Activated T-cell treated with anti-CD3 and anti-CD28 coated beads, Interleukin-2, amount 50 U/mL, for 4 hours (primary cell): ENCODE results near the gene NMNAT3. TPM values are rescaled to one million over a fixed set of nuclear protein-coding genes. Genes with fewer than 3 reads are reported as not detected.

Experiments used
- ATAC-seq, 2 donors: fragments of 200-7000 bp; cut with Tn5 transposase; one replicate each; pipeline ENCODE4 v1.10.0; 2021
- DNase-seq: peaks from one replicate; pipeline ENCODE4 v3.0.0-alpha.2; 2020
- H3K27me3 Mint-ChIP-seq: one replicate; pipeline ENCODE4 v1.8.0; 2021; ENCODE audit warnings: low read depth, mixed read lengths
- H3K36me3 Mint-ChIP-seq: one replicate; pipeline ENCODE4 v1.8.0; 2022; ENCODE audit warnings: mixed read lengths; ENCODE audit not compliant: insufficient read depth
- H3K4me1 Mint-ChIP-seq: one replicate; pipeline ENCODE4 v1.8.0; 2021; ENCODE audit warnings: low read depth, mixed read lengths
- H3K4me3 Mint-ChIP-seq: one replicate; pipeline ENCODE4 v1.8.0; 2021; ENCODE audit warnings: mild to moderate bottlenecking, moderate library complexity, mixed read lengths
- H3K9me3 Mint-ChIP-seq: one replicate; pipeline ENCODE4 v1.8.0; 2021; ENCODE audit warnings: mixed read lengths
- total RNA-seq, 3 donors: library from RNA; stranded (reverse); gene quantifications; one replicate each; pipeline ENCODE4 v1.2.1, GENCODE V29; 2021

Gene NMNAT3
- total RNA-seq, 3 donors from 2014 or later, result 2.3 to 2.7 (median 2.3) TPM

DNA sequence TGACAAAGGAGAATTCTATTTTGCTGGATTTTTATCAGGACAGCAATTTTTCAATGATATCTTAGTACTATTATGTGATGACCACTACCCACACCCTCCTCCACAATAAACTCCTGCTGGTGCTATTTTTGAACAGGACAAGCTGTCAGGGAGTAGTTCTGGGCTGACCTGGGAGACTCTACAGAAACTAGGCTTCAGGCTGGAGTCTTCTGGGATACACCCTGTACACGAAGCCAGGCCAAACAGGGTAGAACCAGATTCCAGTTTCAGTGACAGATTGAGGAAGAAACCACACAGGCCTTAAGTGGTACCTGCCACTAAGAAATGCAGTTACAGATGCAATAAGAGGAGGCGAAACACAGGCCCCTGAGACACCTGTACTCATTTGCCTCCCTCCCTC lies 12.8 kb downstream of the NMNAT3 start:
- Mint-ChIP-seq H3K4me1 (no peaks in the 10 kb centered on the region), H3K4me3 (no peak overlapping the region), H3K27me3 (no peaks in the 10 kb centered on the region), H3K9me3 (no peaks in the 10 kb centered on the region), H3K36me3 (peaks cover 2% of the 10 kb centered on the region)
- ATAC-seq (no peak), DNase-seq (no peak)

DNA sequence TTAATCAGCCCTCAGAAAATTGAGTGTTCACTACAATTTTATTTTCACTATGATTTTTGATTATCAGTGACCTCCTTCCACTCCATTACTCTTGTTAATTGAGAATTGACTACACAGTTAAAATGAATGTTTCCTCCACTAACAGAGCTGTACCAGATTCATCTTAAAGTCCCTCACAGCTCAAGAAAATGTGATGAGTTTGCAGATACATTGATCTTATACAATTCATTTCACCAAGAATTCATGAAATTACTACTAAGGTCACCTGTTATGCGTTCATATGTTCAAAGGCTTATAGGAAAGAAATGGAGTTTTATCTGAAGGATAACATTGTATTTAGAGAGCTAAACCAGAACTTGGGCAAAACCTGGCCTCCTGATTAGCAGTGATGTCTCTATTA lies 17.5 kb downstream of the NMNAT3 start:
- ATAC-seq (no peak), DNase-seq (no peak)
- Mint-ChIP-seq H3K27me3 (no peaks in the 10 kb centered on the region), H3K4me1 (no peaks in the 10 kb centered on the region), H3K4me3 (no peak overlapping the region), H3K9me3 (no peaks in the 10 kb centered on the region), H3K36me3 (peaks cover 2% of the 10 kb centered on the region)

DNA sequence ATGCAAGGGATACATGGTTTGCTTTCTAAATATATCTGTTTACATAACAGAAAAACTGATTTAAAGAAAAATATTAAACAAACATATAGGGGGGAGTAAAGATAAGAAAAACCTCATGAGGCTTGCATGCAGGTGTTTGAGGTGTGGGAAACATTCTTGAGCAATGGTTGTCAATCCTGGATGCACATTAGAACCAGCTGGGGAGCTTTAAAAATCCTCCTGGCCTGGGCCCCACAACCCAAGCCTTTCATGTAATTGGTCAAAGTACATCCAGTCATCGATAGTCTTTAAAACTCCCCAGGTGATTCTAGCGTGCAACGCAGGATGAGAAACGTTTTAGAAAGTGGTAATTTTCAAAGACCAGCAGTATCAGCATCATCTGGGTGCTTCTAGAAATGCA lies 18.3 kb downstream of the NMNAT3 start:
- H3K4me3 Mint-ChIP-seq, result no peak overlapping the region
- H3K4me1 Mint-ChIP-seq, result no peaks in the 10 kb centered on the region
- H3K27me3 Mint-ChIP-seq, result no peaks in the 10 kb centered on the region
- no peaks in the 10 kb centered on the region for H3K9me3 Mint-ChIP-seq
- DNase-seq (no peak), ATAC-seq (no peak)
- peaks cover 2% of the 10 kb centered on the region for H3K36me3 Mint-ChIP-seq

DNA sequence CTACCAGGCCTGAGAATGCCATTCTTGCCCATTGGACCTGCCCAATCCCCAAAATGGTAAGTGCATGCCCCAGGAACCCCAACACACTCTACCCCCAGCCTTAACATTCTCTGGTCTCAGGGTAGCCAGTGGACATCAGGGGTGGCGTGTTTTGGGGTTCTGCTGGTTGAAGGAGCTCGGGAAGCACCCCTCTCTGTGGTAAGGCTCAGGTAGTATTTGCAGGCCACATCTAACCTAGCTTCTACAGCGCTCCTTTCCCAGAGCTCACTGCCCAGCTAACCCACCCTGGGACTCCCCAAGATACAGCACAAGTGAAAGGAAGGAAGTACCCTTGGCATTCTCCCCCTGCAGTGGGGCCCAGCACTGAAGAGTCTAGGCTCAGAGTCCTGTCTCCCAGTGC lies 19.8 kb downstream of the NMNAT3 start:
- ATAC-seq, result no peak
- Mint-ChIP-seq H3K36me3 (peaks cover 2% of the 10 kb centered on the region), H3K4me3 (no peak overlapping the region), H3K27me3 (no peaks in the 10 kb centered on the region), H3K9me3 (no peaks in the 10 kb centered on the region), H3K4me1 (no peaks in the 10 kb centered on the region)
- DNase-seq, result no peak

DNA sequence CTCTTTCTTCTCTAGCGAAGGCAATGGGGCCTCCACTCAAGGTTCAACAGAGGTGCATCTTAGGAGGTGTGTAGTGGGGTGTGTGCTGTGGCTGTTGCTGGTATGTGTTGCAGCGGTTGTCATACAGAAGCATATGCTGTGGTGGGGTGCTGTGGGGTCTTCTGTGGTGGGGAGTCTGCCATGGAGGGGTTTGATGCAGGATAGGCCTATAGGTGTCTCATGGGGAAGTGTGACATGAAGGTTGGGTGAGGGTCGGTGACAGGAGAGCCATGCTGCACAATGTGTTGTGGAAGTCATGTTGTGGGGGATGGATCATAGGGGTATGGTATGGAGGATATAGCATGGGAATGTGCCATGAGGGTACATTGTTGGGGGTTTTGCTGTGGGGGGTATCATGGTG lies 20.3 kb downstream of the NMNAT3 start:
- no peak for ATAC-seq

DNA sequence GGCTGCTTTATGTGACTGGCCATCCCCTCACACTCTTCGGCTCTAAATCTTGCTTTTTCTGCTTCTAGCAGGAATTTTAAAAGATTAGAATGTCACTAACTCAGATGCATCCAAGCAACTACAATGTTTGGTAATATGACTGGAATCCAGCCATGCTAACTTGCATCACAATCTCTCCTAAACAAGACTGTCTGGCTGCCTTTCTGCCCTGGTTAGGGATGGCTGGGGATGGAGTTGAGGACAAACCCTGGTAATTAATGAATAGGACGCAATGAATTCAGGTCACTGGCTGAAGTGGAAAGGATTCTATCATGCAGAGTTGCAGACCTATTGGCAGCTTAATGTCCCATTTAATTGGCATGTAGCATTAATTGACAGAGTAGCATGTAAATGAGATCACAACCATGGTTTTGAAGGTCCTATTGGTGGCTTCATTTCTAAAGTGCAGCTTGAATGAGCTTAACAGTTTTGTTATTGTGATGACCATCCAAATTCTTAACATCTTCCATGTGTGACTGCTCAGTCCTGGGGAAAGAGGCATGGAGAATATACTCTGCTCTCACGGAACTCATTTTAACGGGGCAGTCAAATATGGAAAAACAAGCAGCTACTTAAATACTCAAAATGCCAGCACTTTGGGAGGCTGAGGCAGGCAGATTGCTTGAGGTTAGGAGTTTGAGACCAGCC lies 21.7 kb downstream of the NMNAT3 start:
- DNase-seq (no peak), ATAC-seq (no peak)
- H3K4me3 Mint-ChIP-seq, result no peak overlapping the region
- no peaks in the 10 kb centered on the region for H3K27me3 Mint-ChIP-seq
- H3K9me3 Mint-ChIP-seq, result no peaks in the 10 kb centered on the region
- no peaks in the 10 kb centered on the region for H3K4me1 Mint-ChIP-seq
- peaks cover 2% of the 10 kb centered on the region for H3K36me3 Mint-ChIP-seq

More for the DNA sequence above, 20.3 kb downstream of the NMNAT3 start:
- Mint-ChIP-seq H3K4me3 (no peak overlapping the region), H3K36me3 (peaks cover 2% of the 10 kb centered on the region), H3K4me1 (no peaks in the 10 kb centered on the region), H3K9me3 (no peaks in the 10 kb centered on the region), H3K27me3 (no peaks in the 10 kb centered on the region)
- no peak for DNase-seq

DNA sequence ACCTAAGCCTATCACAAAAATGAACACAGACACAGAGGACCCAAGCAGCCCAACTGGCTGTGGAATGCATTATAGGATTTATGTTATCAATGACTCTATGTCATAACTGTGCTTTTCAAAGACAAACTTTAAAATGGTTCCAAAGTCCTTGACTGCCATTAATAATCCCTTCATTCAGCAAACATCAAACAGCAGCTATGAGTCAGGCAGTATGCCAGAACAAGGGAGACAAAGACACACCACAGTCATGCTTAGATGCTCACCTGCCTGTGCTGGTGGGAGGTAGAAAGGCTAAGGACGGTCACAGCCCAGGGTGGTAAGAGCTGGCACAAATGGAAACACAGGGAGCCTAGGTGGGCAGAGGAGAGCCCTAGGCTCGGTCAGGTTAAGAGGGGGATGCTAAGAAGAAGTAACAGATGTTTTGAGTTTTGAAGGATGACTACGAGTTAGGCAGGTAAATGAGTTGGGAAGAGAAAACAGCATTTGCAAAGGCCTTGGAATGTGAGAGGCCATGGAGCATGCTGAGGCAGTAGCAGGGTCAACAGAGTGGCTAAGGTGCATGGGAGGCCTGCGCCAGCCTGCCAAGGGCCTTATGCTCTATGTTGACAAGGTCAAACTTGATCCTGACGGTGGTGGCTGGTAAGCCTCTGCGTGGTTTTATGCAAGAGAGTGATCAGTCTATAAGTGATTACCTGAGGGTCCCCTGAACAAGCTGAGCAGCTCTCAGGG lies 23.0 kb downstream of the NMNAT3 start:
- DNase-seq, result no peak
- no peak for ATAC-seq
- H3K9me3 Mint-ChIP-seq, result no peaks in the 10 kb centered on the region
- H3K4me3 Mint-ChIP-seq, result no peak overlapping the region
- H3K27me3 Mint-ChIP-seq, result no peaks in the 10 kb centered on the region
- H3K4me1 Mint-ChIP-seq, result no peaks in the 10 kb centered on the region
- no peaks in the 10 kb centered on the region for H3K36me3 Mint-ChIP-seq

DNA sequence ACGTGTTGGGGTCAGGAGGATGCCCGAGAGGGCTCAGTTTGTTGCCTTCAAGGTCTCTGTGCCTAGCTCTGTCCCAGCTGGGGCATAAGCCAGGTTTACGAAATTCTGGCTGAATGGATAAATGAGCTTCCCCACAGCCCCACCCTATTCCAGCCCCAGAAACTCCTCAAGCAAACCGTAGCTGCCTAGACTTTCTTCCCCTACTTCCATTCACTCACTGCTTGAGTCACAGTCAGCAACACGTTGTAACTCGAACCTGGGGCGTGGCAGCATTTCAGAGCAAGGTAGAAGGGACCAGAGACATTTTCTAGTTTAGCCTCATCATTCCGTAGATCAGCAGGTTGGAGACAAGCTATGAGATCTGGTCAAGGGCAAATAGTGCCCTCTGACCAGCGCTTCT lies 24.2 kb downstream of the NMNAT3 start:
- Mint-ChIP-seq H3K27me3 (no peaks in the 10 kb centered on the region), H3K36me3 (no peaks in the 10 kb centered on the region), H3K9me3 (no peaks in the 10 kb centered on the region), H3K4me1 (no peaks in the 10 kb centered on the region), H3K4me3 (no peak overlapping the region)
- no peak for ATAC-seq
- no peak for DNase-seq

DNA sequence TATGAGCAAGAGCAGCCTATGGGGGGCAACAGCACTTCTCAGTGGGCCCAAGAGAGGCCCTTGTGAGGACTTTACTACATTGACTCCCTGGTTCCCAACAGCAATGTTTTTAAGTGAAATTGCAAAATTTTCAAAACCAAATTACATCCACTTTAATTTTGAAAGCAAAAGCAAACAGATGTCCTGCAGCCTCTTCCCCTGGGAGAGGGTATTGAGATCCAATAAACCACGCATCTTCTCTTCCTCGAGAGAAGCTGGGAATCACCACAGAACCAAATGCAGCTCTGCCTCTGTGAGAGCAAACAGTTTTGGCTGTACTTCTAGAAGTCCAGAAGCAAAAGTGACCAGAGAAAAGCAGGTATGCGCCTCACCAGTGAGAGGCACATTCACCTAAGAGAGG lies 25.2 kb downstream of the NMNAT3 start:
- Mint-ChIP-seq H3K9me3 (no peaks in the 10 kb centered on the region), H3K36me3 (no peaks in the 10 kb centered on the region), H3K4me3 (no peak overlapping the region), H3K4me1 (no peaks in the 10 kb centered on the region), H3K27me3 (no peaks in the 10 kb centered on the region)
- ATAC-seq (no peak), DNase-seq (no peak)

DNA sequence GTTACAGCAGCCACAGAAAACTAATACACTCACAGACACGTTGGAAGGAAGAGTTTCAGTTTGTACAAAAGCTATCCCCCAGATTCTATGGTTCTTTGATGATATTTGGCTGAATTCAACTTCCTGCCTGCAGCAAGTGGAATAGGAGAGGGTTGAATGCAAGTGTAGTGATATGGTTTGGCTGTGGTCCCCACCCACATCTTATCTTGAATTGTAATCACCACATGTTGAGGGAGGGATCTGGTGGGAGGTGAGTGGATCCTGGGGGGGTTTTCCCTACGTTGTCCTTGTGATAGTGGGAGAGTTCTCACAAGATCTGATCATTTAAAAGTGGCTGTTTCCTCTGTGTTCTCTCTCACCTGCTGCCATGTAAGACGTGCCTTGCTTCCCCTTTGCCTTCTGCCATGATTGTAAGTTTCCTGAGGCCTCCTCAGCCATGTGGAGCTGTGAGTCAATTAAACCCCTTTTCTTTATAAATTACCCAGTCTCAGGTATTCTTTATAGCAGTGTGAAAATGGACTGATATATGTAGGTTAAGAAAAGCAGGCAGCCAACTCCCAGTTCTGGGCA lies 29.8 kb downstream of the NMNAT3 start:
- no peak overlapping the region for H3K4me3 Mint-ChIP-seq
- DNase-seq (no peak), ATAC-seq (no peak)
- peaks cover 7% of the 10 kb centered on the region for H3K9me3 Mint-ChIP-seq
- H3K4me1 Mint-ChIP-seq, result peaks cover 3% of the 10 kb centered on the region
- H3K36me3 Mint-ChIP-seq, result no peaks in the 10 kb centered on the region
- H3K27me3 Mint-ChIP-seq, result no peaks in the 10 kb centered on the region

DNA sequence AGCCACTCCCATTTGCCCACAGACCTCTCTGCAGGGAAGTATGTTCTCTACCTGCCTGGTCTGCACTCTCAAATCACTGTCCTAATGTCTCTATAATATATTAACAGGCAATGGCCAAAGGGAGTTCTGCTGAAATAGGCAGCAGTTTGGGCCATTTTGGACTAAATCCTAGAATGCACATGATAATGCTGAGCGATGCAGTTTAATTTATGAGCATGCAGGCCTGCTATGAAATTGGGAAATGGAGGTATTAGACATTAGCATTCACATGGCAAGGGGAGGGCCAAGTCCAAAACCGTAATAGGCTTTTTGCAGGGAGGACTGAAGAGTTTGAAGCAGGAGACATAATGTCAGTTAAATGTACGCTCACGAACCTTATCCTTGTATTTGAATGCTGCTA lies 31.3 kb downstream of the NMNAT3 start:
- H3K27me3 Mint-ChIP-seq, result no peaks in the 10 kb centered on the region
- H3K4me1 Mint-ChIP-seq, result peaks cover 5% of the 10 kb centered on the region
- DNase-seq (no peak), ATAC-seq (no peak)
- no peak overlapping the region for H3K4me3 Mint-ChIP-seq
- H3K9me3 Mint-ChIP-seq, result peaks cover 7% of the 10 kb centered on the region
- no peaks in the 10 kb centered on the region for H3K36me3 Mint-ChIP-seq

DNA sequence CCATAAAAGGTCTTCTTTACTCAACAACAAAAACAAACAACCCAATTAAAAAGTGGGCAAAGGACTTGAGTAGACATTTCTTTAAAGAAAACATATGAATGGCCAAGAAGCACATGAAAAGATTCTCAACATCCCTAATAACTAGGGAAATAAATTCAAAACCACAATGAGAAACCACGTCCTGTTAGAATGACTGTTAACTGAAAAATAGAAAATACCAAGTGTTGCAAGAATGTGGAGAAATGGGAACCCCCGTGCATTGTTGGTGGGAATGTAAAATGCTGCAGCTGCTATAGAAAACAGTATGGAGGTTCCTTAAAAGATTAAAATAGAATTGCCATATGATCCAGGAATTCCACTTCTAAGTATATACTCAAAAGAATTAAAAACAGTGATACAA lies 34.8 kb downstream of the NMNAT3 start:
- Mint-ChIP-seq H3K4me3 (no peak overlapping the region), H3K4me1 (peaks cover 5% of the 10 kb centered on the region), H3K36me3 (no peaks in the 10 kb centered on the region), H3K9me3 (peaks cover 7% of the 10 kb centered on the region), H3K27me3 (no peaks in the 10 kb centered on the region)
- ATAC-seq, result no peak
- no peak for DNase-seq

DNA sequence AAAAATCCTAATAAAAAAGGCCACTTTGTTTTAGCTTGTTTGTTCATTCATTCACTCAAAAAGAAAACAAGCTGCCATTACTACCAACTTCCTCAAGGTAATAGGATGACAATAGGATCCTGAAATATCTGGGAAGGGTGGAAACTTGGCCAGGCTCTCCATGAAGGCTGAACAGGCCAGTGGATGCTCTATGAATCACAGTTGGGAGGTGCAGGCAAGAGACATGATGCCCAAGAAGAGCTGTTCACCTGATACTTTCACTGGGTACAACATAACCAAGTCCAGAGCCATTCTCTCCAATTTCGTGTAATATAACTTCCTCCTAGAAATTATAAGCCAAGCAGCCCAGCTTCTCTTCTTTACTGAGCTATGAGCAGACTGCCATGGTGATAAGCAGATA lies 37.3 kb downstream of the NMNAT3 start:
- no peak for DNase-seq
- H3K4me3 Mint-ChIP-seq, result no peak overlapping the region
- H3K9me3 Mint-ChIP-seq, result peaks cover 7% of the 10 kb centered on the region
- H3K36me3 Mint-ChIP-seq, result no peaks in the 10 kb centered on the region
- H3K4me1 Mint-ChIP-seq, result peaks cover 5% of the 10 kb centered on the region
- no peaks in the 10 kb centered on the region for H3K27me3 Mint-ChIP-seq
- ATAC-seq, result no peak

DNA sequence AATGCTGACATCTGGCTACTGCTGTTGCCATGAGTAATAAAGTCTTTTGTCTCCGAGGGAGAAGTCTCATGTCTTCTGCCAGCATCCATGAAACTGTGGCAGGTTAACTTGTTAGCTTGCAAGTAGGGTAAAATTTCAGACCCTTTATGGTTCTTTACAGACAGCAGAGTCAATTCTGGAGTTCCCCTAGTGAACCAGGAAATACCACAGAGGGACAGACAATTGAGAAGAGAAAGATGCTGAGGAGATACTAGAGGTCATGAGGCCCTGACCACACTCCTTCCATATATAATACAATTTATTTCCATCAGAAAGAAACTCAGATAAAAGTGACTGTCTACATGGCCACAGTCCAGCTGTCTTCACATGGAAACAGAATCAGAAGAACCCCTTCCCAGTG lies 38.1 kb downstream of the NMNAT3 start:
- Mint-ChIP-seq H3K4me3 (no peak overlapping the region), H3K4me1 (peaks cover 5% of the 10 kb centered on the region), H3K36me3 (no peaks in the 10 kb centered on the region), H3K27me3 (no peaks in the 10 kb centered on the region), H3K9me3 (peaks cover 7% of the 10 kb centered on the region)
- ATAC-seq (no peak), DNase-seq (no peak)

DNA sequence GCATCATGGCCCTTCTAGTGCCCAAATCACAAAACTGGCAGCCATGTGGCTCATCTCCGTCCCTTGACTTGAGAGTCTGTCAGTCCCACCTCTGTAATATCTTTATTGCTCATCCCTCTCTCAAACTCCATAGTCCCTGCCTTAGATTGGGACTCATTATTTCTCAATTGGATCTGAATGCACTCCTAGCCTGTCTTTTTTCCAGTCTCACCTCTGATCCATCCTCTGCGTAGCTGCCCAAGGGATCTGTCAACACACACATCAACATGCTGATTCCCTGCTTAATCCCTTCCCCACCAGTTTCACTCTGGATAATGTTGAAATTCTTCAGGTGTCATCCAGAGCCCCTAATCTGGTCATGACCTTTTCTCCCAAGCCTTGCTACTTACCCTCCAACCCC lies 39.3 kb downstream of the NMNAT3 start:
- peaks cover 5% of the 10 kb centered on the region for H3K4me1 Mint-ChIP-seq
- no peak overlapping the region for H3K4me3 Mint-ChIP-seq
- no peaks in the 10 kb centered on the region for H3K27me3 Mint-ChIP-seq
- peaks cover 6% of the 10 kb centered on the region for H3K36me3 Mint-ChIP-seq
- DNase-seq, result no peak
- no peaks in the 10 kb centered on the region for H3K9me3 Mint-ChIP-seq
- ATAC-seq, result no peak
